Endodermal cell (in vitro differentiated cells): ENCODE measurements around the gene CAPN9. TPM values are rescaled to one million over a fixed set of nuclear protein-coding genes. Genes with fewer than 3 reads are reported as not detected.
"Not testable (repeated sequence)": the region's sequence is repeated elsewhere in the genome, so short reads cannot be mapped to it uniquely, and the experiment has no call there.

Experiments
- DNase-seq: peaks from one replicate; pipeline ENCODE4 v3.0.0-alpha.2; 2017
- H3K27ac ChIP-seq: 2 replicates; pipeline ENCODE4 v1.5.1; 2013; ENCODE audit warnings: mild to moderate bottlenecking, low read depth, low read length, moderate library complexity
- H3K27me3 ChIP-seq: 2 replicates; pipeline ENCODE4 v1.6.1; 2013; ENCODE audit warnings: mild to moderate bottlenecking, low read length, moderate library complexity; ENCODE audit not compliant: insufficient read depth, control insufficient read depth, poor library complexity, severe bottlenecking
- H3K36me3 ChIP-seq: 2 replicates; pipeline ENCODE4 v1.7.0; 2013; ENCODE audit warnings: mild to moderate bottlenecking, low read length, moderate library complexity; ENCODE audit not compliant: control insufficient read depth, insufficient read depth
- H3K4me1 ChIP-seq: one replicate; pipeline ENCODE4 v1.7.0; 2013; ENCODE audit warnings: low read length; ENCODE audit not compliant: control insufficient read depth, insufficient read depth
- H3K4me3 ChIP-seq: 2 replicates; pipeline ENCODE4 v1.5.1; 2013; ENCODE audit warnings: mild to moderate bottlenecking, low read length, moderate library complexity
- H3K9ac ChIP-seq: 2 replicates; pipeline ENCODE4 v1.6.1; 2013; ENCODE audit warnings: mild to moderate bottlenecking, low read length, moderate library complexity; ENCODE audit not compliant: poor library complexity, severe bottlenecking; ENCODE audit errors: extremely low read depth
- H3K9me3 ChIP-seq: 2 replicates; pipeline ENCODE4 v1.6.1; 2013; ENCODE audit warnings: mild to moderate bottlenecking, low read length, moderate library complexity; ENCODE audit not compliant: control insufficient read depth
- H3K27ac Mint-ChIP-seq: 2 replicates; pipeline ENCODE4 v1.8.0; 2020; ENCODE audit warnings: mixed read lengths
- H3K27me3 Mint-ChIP-seq: 2 replicates; pipeline ENCODE4 v1.8.0; 2021; ENCODE audit warnings: mild to moderate bottlenecking, mixed read lengths; ENCODE audit not compliant: insufficient read depth
- H3K36me3 Mint-ChIP-seq: 2 replicates; pipeline ENCODE4 v1.8.0; 2020; ENCODE audit warnings: low read depth, mixed read lengths
- H3K4me1 Mint-ChIP-seq: 2 replicates; pipeline ENCODE4 v1.8.0; 2020; ENCODE audit warnings: mixed read lengths
- H3K4me3 Mint-ChIP-seq: 2 replicates; pipeline ENCODE4 v1.8.0; 2020; ENCODE audit warnings: mild to moderate bottlenecking, moderate library complexity, mixed read lengths
- H3K9me3 Mint-ChIP-seq: 2 replicates; pipeline ENCODE4 v1.8.0; 2020; ENCODE audit warnings: mild to moderate bottlenecking, mixed read lengths
- WGBS, 2 experiments: methylation state at CpG; one replicate each; pipeline versions ENCODE4 v1.1.5 to v1.1.7; 2013; ENCODE audit warnings: missing lambda C conversion rate in 2 of 2, mixed read lengths in 1 of 2; ENCODE audit not compliant: insufficient coverage in 1 of 2, insufficient read length in 1 of 2; 5-methylcytosine and 5-hydroxymethylcytosine counted together
- total RNA-seq, 2 donors: library from RNA; stranded (reverse); fragmentation: NEBNext Ultra II Directional in 1 of 2; extraction: Animal tissue kit (Norgen Biotek cat#: 25700) in 1 of 2; gene quantifications; 2 replicates in 1 of 2; 3 replicates in 1 of 2; pipeline ENCODE4 v1.2.1, GENCODE V29; 2021
- TF ChIP-seq, protein P1 (sequence below): fragments of 200-600 bp; sonication (generic); conservative IDR thresholded peaks from 2 replicates; pipeline ENCODE4 v1.5.0; 2021; ENCODE audit warnings: antibody characterized with exemption, mild to moderate bottlenecking

The CAPN9 gene
- total RNA-seq, 2 donors from 2014 or later, result 1.1 TPM

DNA sequence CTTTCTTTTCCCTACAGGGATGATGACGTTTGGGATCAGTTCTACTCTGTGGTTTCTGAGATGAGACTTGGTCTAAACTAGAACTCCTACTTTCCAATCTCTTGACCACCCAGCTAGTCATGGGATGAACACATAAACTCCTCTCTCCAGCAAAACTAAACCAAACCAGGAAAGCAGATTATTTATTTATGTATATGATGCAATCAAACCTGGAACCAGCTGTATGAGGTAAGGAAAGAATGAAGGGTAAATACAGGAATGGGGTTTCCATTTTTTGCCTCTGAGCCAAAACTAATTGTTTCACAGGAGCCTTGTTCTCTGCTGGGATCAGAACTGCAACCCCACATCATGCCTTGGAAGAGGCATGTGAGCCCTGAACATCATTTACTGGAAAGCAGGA, 29.9 kb upstream of the CAPN9 start:
- no peaks in the 10 kb centered on the region for H3K4me1 ChIP-seq
- H3K4me1 Mint-ChIP-seq, result no peaks in the 10 kb centered on the region
- no peaks in the 10 kb centered on the region for H3K36me3 ChIP-seq
- no peak overlapping the region for H3K4me3 Mint-ChIP-seq
- H3K9me3 Mint-ChIP-seq, result peaks cover 25% of the 10 kb centered on the region
- H3K27ac ChIP-seq, result no peak overlapping the region
- TF ChIP-seq, protein P1, sequence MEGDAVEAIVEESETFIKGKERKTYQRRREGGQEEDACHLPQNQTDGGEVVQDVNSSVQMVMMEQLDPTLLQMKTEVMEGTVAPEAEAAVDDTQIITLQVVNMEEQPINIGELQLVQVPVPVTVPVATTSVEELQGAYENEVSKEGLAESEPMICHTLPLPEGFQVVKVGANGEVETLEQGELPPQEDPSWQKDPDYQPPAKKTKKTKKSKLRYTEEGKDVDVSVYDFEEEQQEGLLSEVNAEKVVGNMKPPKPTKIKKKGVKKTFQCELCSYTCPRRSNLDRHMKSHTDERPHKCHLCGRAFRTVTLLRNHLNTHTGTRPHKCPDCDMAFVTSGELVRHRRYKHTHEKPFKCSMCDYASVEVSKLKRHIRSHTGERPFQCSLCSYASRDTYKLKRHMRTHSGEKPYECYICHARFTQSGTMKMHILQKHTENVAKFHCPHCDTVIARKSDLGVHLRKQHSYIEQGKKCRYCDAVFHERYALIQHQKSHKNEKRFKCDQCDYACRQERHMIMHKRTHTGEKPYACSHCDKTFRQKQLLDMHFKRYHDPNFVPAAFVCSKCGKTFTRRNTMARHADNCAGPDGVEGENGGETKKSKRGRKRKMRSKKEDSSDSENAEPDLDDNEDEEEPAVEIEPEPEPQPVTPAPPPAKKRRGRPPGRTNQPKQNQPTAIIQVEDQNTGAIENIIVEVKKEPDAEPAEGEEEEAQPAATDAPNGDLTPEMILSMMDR, result no peak
- no peaks in the 10 kb centered on the region for H3K27me3 ChIP-seq
- no peaks in the 10 kb centered on the region for H3K36me3 Mint-ChIP-seq
- no peak overlapping the region for H3K27ac Mint-ChIP-seq
- 93% methylated on average over 1 of the region's 1 CpG; no CpG with 5 or more reads in 1 of the 2 experiments for WGBS, 2 experiments
- no peak overlapping the region for H3K4me3 ChIP-seq
- no peak overlapping the region for H3K9ac ChIP-seq
- H3K27me3 Mint-ChIP-seq, result no peaks in the 10 kb centered on the region
- H3K9me3 ChIP-seq, result peaks cover 5% of the 10 kb centered on the region
- DNase-seq, result no peak

DNA sequence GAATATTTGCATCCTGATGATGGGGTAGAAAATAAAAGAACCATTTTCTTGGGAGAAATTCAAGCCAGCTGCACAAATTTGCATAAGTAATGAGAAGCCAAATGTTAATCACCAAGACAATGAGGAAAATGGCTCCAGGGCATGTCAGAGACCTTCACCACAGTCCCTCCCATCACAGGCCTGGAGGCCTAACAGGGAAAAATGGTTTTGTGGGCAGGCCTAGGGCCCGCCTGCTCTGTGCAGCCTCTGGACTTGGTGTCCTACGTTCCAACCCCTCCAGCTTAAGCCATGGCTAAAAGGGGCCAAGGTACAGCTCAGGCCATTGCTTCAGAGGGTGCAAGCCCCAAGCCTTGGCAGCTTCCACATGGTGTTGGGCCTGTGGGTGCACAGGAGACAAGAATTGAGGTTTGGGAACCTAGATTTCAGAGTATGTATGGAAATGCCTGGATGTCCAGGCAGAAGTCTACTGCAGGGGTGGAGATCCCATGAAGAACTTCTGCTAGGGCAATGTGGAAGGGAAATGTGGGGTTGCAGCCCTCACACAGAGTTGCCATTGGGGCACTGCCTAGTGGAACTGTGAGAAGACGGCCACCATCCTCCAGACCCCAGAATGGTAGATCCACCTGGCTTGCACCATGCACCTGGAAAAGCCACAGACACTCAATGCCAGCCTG, 25.2 kb upstream of the CAPN9 start:
- H3K9ac ChIP-seq, H3K36me3 Mint-ChIP-seq, H3K27me3 ChIP-seq, H3K27ac Mint-ChIP-seq, H3K27ac ChIP-seq, H3K4me1 ChIP-seq, H3K4me3 Mint-ChIP-seq, H3K4me3 ChIP-seq, H3K36me3 ChIP-seq, DNase-seq, H3K4me1 Mint-ChIP-seq, H3K27me3 Mint-ChIP-seq, H3K9me3 ChIP-seq: not testable (repeated sequence)
- 82 to 92% methylated on average over 2 to 3 of the region's 3 CpGs for WGBS, 2 experiments
- H3K9me3 Mint-ChIP-seq, result peaks cover 31% of the 10 kb centered on the region

DNA sequence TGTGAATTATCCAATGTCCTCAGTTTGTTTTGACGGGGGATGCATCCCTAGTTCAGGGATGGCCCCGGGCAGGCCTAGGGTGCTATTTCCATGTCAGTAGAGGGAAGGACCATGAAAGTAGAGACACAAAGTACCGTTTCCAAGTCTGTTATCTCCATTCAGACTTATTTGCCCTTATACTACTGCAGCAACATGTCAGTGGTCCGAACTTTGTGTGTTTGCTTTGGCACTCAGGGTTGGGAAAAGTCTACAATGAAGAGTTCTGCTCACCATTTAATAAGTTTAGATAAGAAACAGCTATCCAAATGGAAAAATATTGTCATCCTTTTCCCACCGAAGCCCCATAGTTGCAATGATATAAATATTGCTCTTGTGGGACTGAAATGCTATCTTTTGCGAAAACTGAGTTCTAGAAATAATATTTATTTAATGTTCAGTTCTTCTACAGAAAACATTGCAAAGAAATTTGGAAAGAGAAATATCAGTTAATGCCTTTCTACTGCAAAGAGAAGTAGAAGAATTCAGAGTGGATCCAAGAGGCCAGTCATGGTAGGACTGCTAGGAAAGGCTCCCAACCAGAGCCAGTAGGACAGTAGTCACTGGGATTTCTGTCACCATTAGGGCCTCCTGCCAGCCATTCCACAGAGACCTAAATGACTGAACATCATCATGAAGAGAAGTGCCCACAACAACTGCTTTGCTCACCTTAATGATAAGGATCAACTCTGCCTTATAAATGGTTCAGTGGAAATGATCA, 21.8 kb upstream of the CAPN9 start:
- peaks cover 31% of the 10 kb centered on the region for H3K9me3 Mint-ChIP-seq
- DNase-seq, result no peak
- no peak overlapping the region for H3K9ac ChIP-seq
- 90 to 100% methylated on average over 1 to 5 of the region's 6 CpGs for WGBS, 2 experiments
- H3K27me3 Mint-ChIP-seq, result no peaks in the 10 kb centered on the region
- H3K4me3 Mint-ChIP-seq, result no peak overlapping the region
- no peaks in the 10 kb centered on the region for H3K27me3 ChIP-seq
- H3K4me1 Mint-ChIP-seq, result peaks cover 9% of the 10 kb centered on the region
- H3K36me3 Mint-ChIP-seq, result no peaks in the 10 kb centered on the region
- TF ChIP-seq, protein P1, result no peak
- H3K27ac Mint-ChIP-seq, result no peak overlapping the region
- H3K27ac ChIP-seq, result no peak overlapping the region
- no peaks in the 10 kb centered on the region for H3K4me1 ChIP-seq
- peaks cover 5% of the 10 kb centered on the region for H3K9me3 ChIP-seq
- H3K36me3 ChIP-seq, result no peaks in the 10 kb centered on the region
- no peak overlapping the region for H3K4me3 ChIP-seq
